Activated CD4-positive, alpha-beta T cell treated with anti-CD3 and anti-CD28 coated beads, Interleukin-2, amount 50 U/mL, for 16 hours (primary cell): Measurements from ENCODE around the gene RBM33.
A peak's percentile ranks its signal among the peaks of the same experiment; 100 is the strongest.

ENCODE experiments used
- DNase-seq: peaks from one replicate; pipeline ENCODE4 v3.0.0-alpha.2; 2020

RBM33 gene

DNA sequence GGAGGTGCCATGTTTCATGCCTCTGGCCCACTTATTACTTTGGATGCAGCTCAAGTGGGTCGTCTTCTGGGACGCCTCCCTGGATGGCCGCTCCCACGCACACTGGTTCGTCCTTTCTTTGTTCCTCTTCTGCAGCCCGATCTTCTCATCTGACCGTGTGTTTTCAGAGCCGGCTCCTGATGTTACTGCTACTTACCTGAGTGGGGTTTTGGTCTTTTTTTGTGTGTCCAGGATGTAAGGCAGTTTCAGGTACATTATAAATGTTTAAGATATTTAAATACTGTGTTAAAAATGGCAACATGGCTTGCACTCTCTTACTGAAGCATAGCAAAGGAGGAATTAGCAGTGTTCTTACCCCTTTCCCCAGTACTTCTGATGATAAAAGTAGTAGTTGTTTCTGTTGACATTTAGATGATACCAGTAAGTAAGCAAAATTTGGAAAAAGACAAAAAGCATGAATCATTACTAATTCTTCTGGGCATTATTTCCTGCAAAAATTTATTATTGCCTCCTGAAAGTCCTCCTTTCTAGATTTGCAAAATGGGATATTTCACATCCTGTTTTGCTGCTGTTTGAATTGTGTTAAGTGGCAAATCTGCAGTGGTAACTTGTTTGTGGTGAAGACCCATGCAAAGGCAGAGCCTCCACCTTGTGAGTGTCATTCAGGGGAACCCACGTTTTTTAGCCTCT is 108.4 kb downstream of the RBM33 start:
- DNase-seq = no peak

DNA sequence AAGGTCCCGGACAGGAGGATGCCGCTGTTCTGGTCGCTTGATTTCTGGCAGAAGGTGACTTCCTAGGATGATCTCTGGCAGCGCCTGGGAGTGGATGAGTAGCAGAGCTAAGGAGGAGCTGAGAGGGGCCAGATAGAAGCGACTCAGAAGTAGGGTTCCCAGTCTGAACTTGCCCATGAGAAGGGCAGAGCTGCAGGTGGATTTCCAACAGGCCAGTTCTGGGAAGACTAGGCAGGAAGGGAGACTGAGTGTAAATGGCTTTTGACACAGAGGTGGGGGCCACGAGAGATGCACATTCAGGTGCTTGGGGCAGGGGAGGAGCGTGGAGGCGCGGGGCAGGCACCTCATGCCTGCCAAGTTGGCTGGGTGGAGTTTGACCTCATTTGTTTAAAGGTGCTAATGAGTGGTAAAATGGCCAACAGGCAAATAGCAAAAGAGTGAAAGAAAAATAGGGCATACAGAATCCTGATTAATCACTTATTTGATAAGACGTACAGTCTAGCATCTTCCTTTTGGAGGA is 109.0 kb downstream of the RBM33 start:
- no peak for DNase-seq

- no peak for DNase-seq
These were observed 109.7 kb downstream of the RBM33 start for GRCh38 chr7:155754165-155754564.

- DNase-seq = no peak
These were observed 110.6 kb downstream of the RBM33 start for GRCh38 chr7:155755026-155755425.

DNA sequence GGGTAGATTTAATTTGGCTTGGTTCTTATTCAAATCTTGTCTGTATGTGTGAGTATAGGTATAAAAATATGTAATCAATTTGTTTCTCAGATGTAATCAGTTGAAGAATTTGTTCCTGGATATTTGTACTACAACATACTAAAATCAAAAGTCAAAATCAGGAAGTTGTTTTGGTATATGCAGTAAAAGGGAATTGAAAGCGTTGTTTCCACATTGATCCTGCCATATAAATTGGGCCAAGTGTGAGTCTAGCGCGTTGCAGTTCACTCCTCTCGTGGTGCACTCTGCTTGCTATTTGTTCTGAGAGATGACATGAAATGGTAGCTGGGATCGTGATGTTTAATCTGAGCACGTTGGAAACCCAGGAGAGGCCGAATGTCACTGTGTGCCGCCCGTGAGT is 111.9 kb downstream of the RBM33 start:
- no peak for DNase-seq

GRCh38 chr7:155758348-155758747 is 113.9 kb downstream of the RBM33 start:
- no peak for DNase-seq

GRCh38 chr7:155759740-155760430 is 115.4 kb downstream of the RBM33 start:
- DNase-seq = no peak

DNA sequence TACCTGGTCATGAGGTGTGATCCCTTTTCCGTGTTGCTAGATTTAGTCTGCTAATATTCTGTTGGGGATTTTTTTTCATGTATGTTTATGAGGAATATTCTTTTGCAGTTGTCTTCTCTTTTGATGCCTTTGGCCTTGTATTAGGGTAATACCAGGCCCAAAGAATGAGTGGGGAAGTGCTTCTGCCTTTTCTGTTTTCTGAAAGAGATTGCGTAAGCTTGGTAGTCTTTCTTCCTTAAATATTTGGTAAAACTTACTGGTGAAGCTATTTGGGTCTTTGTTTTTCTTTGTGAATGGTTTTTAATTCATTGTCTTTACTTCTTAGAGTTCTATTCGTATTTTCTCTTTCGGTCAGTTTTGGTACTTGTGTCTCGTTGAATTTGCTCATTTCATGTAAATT is 116.7 kb downstream of the RBM33 start:
- DNase-seq = no peak

- no peak for DNase-seq
These were observed 117.6 kb downstream of the RBM33 start for GRCh38 chr7:155762036-155762435.

DNA sequence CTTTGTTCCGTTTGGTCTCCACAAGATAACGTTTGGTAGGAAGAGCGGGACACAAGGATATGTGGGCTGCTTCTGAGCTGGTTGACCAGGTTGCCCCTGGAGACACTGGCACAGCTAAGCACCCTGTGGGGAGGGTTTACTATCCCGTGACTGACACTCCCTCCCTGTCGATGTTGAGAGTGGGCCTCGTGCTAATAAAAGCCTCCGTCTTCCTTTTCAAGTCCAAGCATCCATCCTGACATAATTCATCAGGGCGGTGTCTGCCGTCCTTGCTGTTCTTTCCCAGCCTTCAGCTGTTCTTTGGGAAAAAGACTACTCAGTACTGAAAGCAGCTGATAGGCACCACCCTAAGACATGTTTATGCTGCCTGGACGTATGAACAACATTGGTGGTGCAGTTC is 118.2 kb downstream of the RBM33 start:
- no peak for DNase-seq

DNA sequence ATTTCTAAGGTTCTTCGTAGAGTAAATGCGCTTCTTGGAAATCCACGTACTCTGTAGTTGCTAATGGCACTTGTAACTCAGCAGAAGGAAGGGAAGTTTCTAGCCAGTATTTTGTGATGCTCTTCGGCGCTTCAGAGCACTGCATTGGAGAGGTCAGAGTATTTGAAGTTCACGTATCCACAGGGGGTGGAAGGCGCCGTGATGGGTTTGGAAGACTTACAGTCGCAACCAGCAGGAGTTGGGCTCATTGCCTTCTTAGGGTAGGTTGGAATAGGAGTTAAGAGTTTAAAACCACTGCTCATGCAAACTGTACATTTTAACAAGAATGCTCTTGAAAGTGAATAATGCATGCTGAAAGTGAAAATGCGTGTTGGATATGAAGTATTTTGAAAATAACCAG is 118.7 kb downstream of the RBM33 start:
- DNase-seq = no peak

GRCh38 chr7:155763691-155764437 is 119.4 kb downstream of the RBM33 start:
- peak; percentile 81 for DNase-seq

DNA sequence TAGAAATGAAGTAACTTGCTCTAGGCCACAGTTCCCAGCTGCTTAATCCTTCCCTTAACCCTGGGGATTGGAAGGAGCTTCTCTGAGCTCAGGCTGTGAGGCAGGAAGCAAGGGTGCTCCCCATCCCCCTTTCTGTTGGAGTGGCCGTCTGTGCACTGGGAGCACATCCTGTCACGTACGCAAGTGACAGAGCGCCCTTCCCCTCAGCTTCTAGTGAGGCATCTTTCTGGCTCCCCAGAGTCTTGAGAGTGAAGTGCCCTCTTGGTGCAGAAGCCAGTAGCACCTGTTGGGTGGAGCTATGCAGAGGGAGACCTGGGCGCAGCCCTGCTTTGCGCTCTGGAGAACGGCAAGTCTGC is 120.0 kb downstream of the RBM33 start:
- peak; percentile 73 for DNase-seq

- no peak for DNase-seq
These were observed 121.0 kb downstream of the RBM33 start for GRCh38 chr7:155765458-155765857.

GRCh38 chr7:155766386-155766785 is 121.9 kb downstream of the RBM33 start:
- no peak for DNase-seq

GRCh38 chr7:155766966-155767916 is 122.8 kb downstream of the RBM33 start:
- DNase-seq = no peak

DNA sequence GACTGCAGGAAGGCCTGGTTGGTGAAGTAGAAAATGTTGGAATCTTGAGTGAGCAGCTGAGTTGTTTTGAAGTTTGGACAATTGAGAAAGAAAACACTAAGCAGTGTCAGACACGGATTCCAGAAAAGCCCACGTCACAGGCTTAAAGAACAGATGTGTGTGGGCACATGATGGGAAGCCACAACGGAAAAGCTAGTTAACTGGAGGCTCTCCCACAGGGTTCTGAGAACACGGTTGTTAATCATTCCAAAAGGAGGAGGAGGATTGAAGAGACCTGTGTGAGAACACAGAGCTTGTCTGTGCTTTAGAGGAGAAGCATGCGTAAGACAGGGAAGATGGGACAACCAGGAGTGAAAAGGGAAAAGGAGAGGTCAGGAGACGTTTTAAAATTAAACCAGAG is 125.2 kb downstream of the RBM33 start:
- no peak for DNase-seq

- no peak for DNase-seq
These were observed 125.8 kb downstream of the RBM33 start for GRCh38 chr7:155770241-155770640.

- DNase-seq = no peak
These were observed 129.1 kb downstream of the RBM33 start for GRCh38 chr7:155773531-155773930.

GRCh38 chr7:155774947-155775346 is 130.5 kb downstream of the RBM33 start:
- DNase-seq = no peak

- no peak for DNase-seq
These were observed 131.2 kb downstream of the RBM33 start for GRCh38 chr7:155775691-155776090.

GRCh38 chr7:155776606-155777005 is 132.1 kb downstream of the RBM33 start:
- DNase-seq = no peak

GRCh38 chr7:155778349-155778748 is 133.9 kb downstream of the RBM33 start:
- no peak for DNase-seq
